Peyer's patch (tissue), 4 donors: ENCODE results near the gene LTBP3.

Source experiments
- POLR2A ChIP-seq, 2 donors: fragments of 450-650 bp; IDR thresholded peaks; one replicate each; pipeline ENCODE4 v1.5.1; 2017; ENCODE audit warnings: antibody characterized with exemption in 2 of 2, mild to moderate bottlenecking in 2 of 2, moderate library complexity in 2 of 2
- TF ChIP-seq, protein P1 (sequence below), 6 experiments: fragments of 450-650 bp in 4 of 6; fragments of 200-600 bp in 2 of 6; sonication (generic) in 1 of 6; IDR thresholded peaks; one replicate each; pipeline ENCODE4 v1.5.1; 2017 to 2019; ENCODE audit warnings: antibody characterized with exemption in 6 of 6, mild to moderate bottlenecking in 3 of 6, moderate library complexity in 1 of 6

DNA sequence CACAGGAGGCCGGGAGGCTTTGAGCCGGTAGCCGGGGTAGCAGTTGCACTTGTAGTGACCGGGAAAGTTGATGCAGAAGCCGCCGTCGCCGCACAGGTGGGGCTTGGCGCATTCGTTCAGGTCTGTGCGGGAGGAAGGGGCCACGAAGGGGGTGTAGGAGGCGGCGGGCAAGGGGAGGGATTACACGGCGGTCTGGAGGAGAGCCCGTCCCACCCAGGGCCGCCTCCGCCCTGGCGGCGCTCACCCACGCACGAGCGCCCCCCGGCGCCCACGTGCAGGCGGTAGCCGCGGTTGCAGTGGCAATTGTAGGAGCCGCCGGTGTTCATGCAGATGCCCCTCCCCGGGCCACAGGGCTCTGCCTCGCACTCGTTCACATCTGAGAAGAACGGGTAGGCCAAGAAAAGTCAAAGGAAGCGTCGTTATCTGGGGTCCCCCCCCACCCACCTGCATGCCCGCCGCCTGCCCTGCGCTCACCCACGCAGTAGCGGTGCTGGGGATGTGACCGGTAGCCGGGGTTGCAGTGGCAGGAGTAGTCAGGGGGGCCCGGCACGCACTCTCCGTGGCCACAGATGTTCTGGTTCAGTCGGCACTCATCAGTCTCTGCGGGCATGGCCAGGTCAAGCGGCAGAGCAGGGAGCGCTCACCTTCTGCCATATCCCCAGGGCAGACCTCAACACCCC, 10.6 kb downstream of the LTBP3 start:
- TF ChIP-seq POLR2A (IDR thresholded peaks at IDR 0.05) = no peak
- TF ChIP-seq, protein P1, sequence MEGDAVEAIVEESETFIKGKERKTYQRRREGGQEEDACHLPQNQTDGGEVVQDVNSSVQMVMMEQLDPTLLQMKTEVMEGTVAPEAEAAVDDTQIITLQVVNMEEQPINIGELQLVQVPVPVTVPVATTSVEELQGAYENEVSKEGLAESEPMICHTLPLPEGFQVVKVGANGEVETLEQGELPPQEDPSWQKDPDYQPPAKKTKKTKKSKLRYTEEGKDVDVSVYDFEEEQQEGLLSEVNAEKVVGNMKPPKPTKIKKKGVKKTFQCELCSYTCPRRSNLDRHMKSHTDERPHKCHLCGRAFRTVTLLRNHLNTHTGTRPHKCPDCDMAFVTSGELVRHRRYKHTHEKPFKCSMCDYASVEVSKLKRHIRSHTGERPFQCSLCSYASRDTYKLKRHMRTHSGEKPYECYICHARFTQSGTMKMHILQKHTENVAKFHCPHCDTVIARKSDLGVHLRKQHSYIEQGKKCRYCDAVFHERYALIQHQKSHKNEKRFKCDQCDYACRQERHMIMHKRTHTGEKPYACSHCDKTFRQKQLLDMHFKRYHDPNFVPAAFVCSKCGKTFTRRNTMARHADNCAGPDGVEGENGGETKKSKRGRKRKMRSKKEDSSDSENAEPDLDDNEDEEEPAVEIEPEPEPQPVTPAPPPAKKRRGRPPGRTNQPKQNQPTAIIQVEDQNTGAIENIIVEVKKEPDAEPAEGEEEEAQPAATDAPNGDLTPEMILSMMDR (IDR thresholded peaks at IDR 0.05) = peak in 1 of 6 experiments; percentile 4
